Endodermal cell (in vitro differentiated cells): ENCODE results near the gene KCNQ1. TPM values are rescaled to one million over a fixed set of nuclear protein-coding genes. Genes with fewer than 3 reads are reported as not detected.

ENCODE experiments used
- DNase-seq: peaks from one replicate; pipeline ENCODE4 v3.0.0-alpha.2; 2017
- H3K27ac ChIP-seq: 2 replicates; pipeline ENCODE4 v1.5.1; 2013; ENCODE audit warnings: mild to moderate bottlenecking, low read depth, low read length, moderate library complexity
- H3K27me3 ChIP-seq: 2 replicates; pipeline ENCODE4 v1.6.1; 2013; ENCODE audit warnings: mild to moderate bottlenecking, low read length, moderate library complexity; ENCODE audit not compliant: insufficient read depth, control insufficient read depth, poor library complexity, severe bottlenecking
- H3K36me3 ChIP-seq: 2 replicates; pipeline ENCODE4 v1.7.0; 2013; ENCODE audit warnings: mild to moderate bottlenecking, low read length, moderate library complexity; ENCODE audit not compliant: control insufficient read depth, insufficient read depth
- H3K4me1 ChIP-seq: one replicate; pipeline ENCODE4 v1.7.0; 2013; ENCODE audit warnings: low read length; ENCODE audit not compliant: control insufficient read depth, insufficient read depth
- H3K4me3 ChIP-seq: 2 replicates; pipeline ENCODE4 v1.5.1; 2013; ENCODE audit warnings: mild to moderate bottlenecking, low read length, moderate library complexity
- H3K9ac ChIP-seq: 2 replicates; pipeline ENCODE4 v1.6.1; 2013; ENCODE audit warnings: mild to moderate bottlenecking, low read length, moderate library complexity; ENCODE audit not compliant: poor library complexity, severe bottlenecking; ENCODE audit errors: extremely low read depth
- H3K9me3 ChIP-seq: 2 replicates; pipeline ENCODE4 v1.6.1; 2013; ENCODE audit warnings: mild to moderate bottlenecking, low read length, moderate library complexity; ENCODE audit not compliant: control insufficient read depth
- H3K27ac Mint-ChIP-seq: 2 replicates; pipeline ENCODE4 v1.8.0; 2020; ENCODE audit warnings: mixed read lengths
- H3K27me3 Mint-ChIP-seq: 2 replicates; pipeline ENCODE4 v1.8.0; 2021; ENCODE audit warnings: mild to moderate bottlenecking, mixed read lengths; ENCODE audit not compliant: insufficient read depth
- H3K36me3 Mint-ChIP-seq: 2 replicates; pipeline ENCODE4 v1.8.0; 2020; ENCODE audit warnings: low read depth, mixed read lengths
- H3K4me1 Mint-ChIP-seq: 2 replicates; pipeline ENCODE4 v1.8.0; 2020; ENCODE audit warnings: mixed read lengths
- H3K4me3 Mint-ChIP-seq: 2 replicates; pipeline ENCODE4 v1.8.0; 2020; ENCODE audit warnings: mild to moderate bottlenecking, moderate library complexity, mixed read lengths
- H3K9me3 Mint-ChIP-seq: 2 replicates; pipeline ENCODE4 v1.8.0; 2020; ENCODE audit warnings: mild to moderate bottlenecking, mixed read lengths
- CTCF ChIP-seq: fragments of 200-600 bp; sonication (generic); conservative IDR thresholded peaks from 2 replicates; pipeline ENCODE4 v1.5.0; 2021; ENCODE audit warnings: antibody characterized with exemption, mild to moderate bottlenecking
- WGBS, 2 experiments: methylation state at CpG; one replicate each; pipeline versions ENCODE4 v1.1.5 to v1.1.7; 2013; ENCODE audit warnings: missing lambda C conversion rate in 2 of 2, mixed read lengths in 1 of 2; ENCODE audit not compliant: insufficient coverage in 1 of 2, insufficient read length in 1 of 2; 5-methylcytosine and 5-hydroxymethylcytosine counted together
- total RNA-seq, 2 donors: library from RNA; stranded (reverse); fragmentation: NEBNext Ultra II Directional in 1 of 2; extraction: Animal tissue kit (Norgen Biotek cat#: 25700) in 1 of 2; gene quantifications; 2 replicates in 1 of 2; 3 replicates in 1 of 2; pipeline ENCODE4 v1.2.1, GENCODE V29; 2021

KCNQ1 gene
- total RNA-seq, 2 donors from 2014 or later: 1.8 to 3.5 TPM

- Histone ChIP-seq H3K27ac (no peak overlapping the region), H3K9me3 (no peaks in the 10 kb centered on the region), H3K4me1 (no peaks in the 10 kb centered on the region), H3K4me3 (no peak overlapping the region), H3K27me3 (peaks cover 24% of the 10 kb centered on the region), H3K36me3 (no peaks in the 10 kb centered on the region), H3K9ac (no peak overlapping the region)
- Mint-ChIP-seq H3K4me3 (no peak overlapping the region), H3K9me3 (no peaks in the 10 kb centered on the region), H3K27ac (no peak overlapping the region), H3K27me3 (peaks cover 68% of the 10 kb centered on the region), H3K36me3 (no peaks in the 10 kb centered on the region), H3K4me1 (no peaks in the 10 kb centered on the region)
- 90 to 95% methylated on average over 2 to 6 of the region's 6 CpGs for WGBS, 2 experiments
- DNase-seq: no peak
- no peak for TF ChIP-seq CTCF
These were observed 140.8 kb downstream of the KCNQ1 start for GRCh38 chr11:2585566-2586086.

- no peaks in the 10 kb centered on the region for H3K9me3 ChIP-seq
- no peaks in the 10 kb centered on the region for H3K36me3 ChIP-seq
- WGBS, 2 experiments: 81 to 91% methylated on average over 7 to 18 of the region's 18 CpGs
- peaks cover 71% of the 10 kb centered on the region for H3K27me3 Mint-ChIP-seq
- H3K4me1 ChIP-seq: no peaks in the 10 kb centered on the region
- peaks cover 31% of the 10 kb centered on the region for H3K27me3 ChIP-seq
- peak; percentile 37 for DNase-seq
- no peak overlapping the region for H3K9ac ChIP-seq
- no peak overlapping the region for H3K4me3 Mint-ChIP-seq
- no peak for TF ChIP-seq CTCF
- H3K4me3 ChIP-seq: no peak overlapping the region
- H3K27ac Mint-ChIP-seq: no peak overlapping the region
- no peaks in the 10 kb centered on the region for H3K36me3 Mint-ChIP-seq
- no peaks in the 10 kb centered on the region for H3K9me3 Mint-ChIP-seq
- H3K27ac ChIP-seq: no peak overlapping the region
- H3K4me1 Mint-ChIP-seq: no peaks in the 10 kb centered on the region
These were observed 141.4 kb downstream of the KCNQ1 start for GRCh38 chr11:2586087-2586792.

GRCh38 chr11:2586793-2587131 is 142.0 kb downstream of the KCNQ1 start:
- no peak for DNase-seq
- 80 to 84% methylated on average over 1 to 5 of the region's 5 CpGs for WGBS, 2 experiments

More at GRCh38 chr11:2586793-2587131, 142.0 kb downstream of the KCNQ1 start:
- Mint-ChIP-seq H3K9me3 (no peaks in the 10 kb centered on the region), H3K4me1 (no peaks in the 10 kb centered on the region), H3K27me3 (peaks cover 71% of the 10 kb centered on the region), H3K27ac (no peak overlapping the region), H3K4me3 (no peak overlapping the region), H3K36me3 (no peaks in the 10 kb centered on the region)
- peaks cover 36% of the 10 kb centered on the region for H3K27me3 ChIP-seq
- no peaks in the 10 kb centered on the region for H3K9me3 ChIP-seq
- no peak overlapping the region for H3K27ac ChIP-seq
- H3K9ac ChIP-seq: no peak overlapping the region
- no peak overlapping the region for H3K4me3 ChIP-seq
- H3K36me3 ChIP-seq: no peaks in the 10 kb centered on the region
- H3K4me1 ChIP-seq: no peaks in the 10 kb centered on the region
- no peak for TF ChIP-seq CTCF
